HL-60 (cell line): Measurements from ENCODE around the gene RNF141.

Source experiments
- DNase-seq, 2 experiments: peaks; one replicate each; pipeline ENCODE4 v3.0.0-alpha.2; 2010 to 2020; ENCODE audit warnings: low read depth in 1 of 2, low spot score in 1 of 2
- H3K27ac ChIP-seq: fragments of 250-450 bp; sonication (Bioruptor Pico); replicated peaks from 2 replicates; pipeline ENCODE4 v1.5.1; 2020; ENCODE audit warnings: mild to moderate bottlenecking, moderate library complexity
- H3K27me3 ChIP-seq: fragments of 250-450 bp; sonication (Bioruptor Pico); 2 replicates; pipeline ENCODE4 v1.5.1; 2021; ENCODE audit warnings: mild to moderate bottlenecking, moderate library complexity; ENCODE audit not compliant: insufficient read depth, poor library complexity, severe bottlenecking
- H3K4me3 ChIP-seq: replicated peaks from 2 replicates; pipeline ENCODE4 v1.5.1; 2011; ENCODE audit warnings: mild to moderate bottlenecking, control low read depth, low read length; ENCODE audit not compliant: insufficient read depth
- CTCF ChIP-seq: IDR thresholded peaks from one replicate; pipeline ENCODE4 v1.5.1; 2011; ENCODE audit warnings: low read length, control low read depth, inconsistent platforms; ENCODE audit not compliant: insufficient read depth
- GABPA ChIP-seq: IDR thresholded peaks from 2 replicates; pipeline ENCODE4 v1.6.1; 2012; ENCODE audit warnings: low read depth
- POLR2AphosphoS5 ChIP-seq: IDR thresholded peaks from 2 replicates; pipeline ENCODE4 v1.6.1; 2012; ENCODE audit warnings: low read depth
- REST ChIP-seq: IDR thresholded peaks from 2 replicates; pipeline ENCODE4 v1.6.1; 2012; ENCODE audit warnings: low read depth; ENCODE audit not compliant: insufficient replicate concordance
- SPI1 ChIP-seq: IDR thresholded peaks from 2 replicates; pipeline ENCODE4 v1.6.1; 2012; ENCODE audit warnings: low read depth, mild to moderate bottlenecking, borderline replicate concordance

The RNF141 gene

GRCh38 chr11:10476342-10476741 is 64.6 kb downstream of the RNF141 start:
- H3K4me3 ChIP-seq = no peak overlapping the region
- H3K27me3 ChIP-seq = no peaks in the 10 kb centered on the region
- TF ChIP-seq REST (no peak), POLR2AphosphoS5 (no peak), GABPA (no peak), CTCF (no peak), SPI1 (no peak)
- no peak overlapping the region for H3K27ac ChIP-seq
- no peak for DNase-seq

- H3K27ac ChIP-seq = no peak overlapping the region
- no peak for TF ChIP-seq SPI1
- TF ChIP-seq REST = no peak
- TF ChIP-seq POLR2AphosphoS5 = no peak
- no peak for TF ChIP-seq GABPA
- TF ChIP-seq CTCF = no peak
- no peak for DNase-seq
- no peak overlapping the region for H3K4me3 ChIP-seq
- H3K27me3 ChIP-seq = no peaks in the 10 kb centered on the region
Measured at GRCh38 chr11:10474551-10474950, 66.4 kb downstream of the RNF141 start.

- DNase-seq = no peak
- no peak overlapping the region for H3K27ac ChIP-seq
- H3K27me3 ChIP-seq = no peaks in the 10 kb centered on the region
- no peak overlapping the region for H3K4me3 ChIP-seq
- TF ChIP-seq POLR2AphosphoS5 (no peak), CTCF (no peak), REST (no peak)
Measured at GRCh38 chr11:10473371-10473770, 67.6 kb downstream of the RNF141 start.
